GM19468 (cell line): ENCODE measurements around the gene CDKN2B-AS1.

ENCODE experiments used
- ATAC-seq: cut with Tn5 transposase; IDR thresholded peaks from one replicate; pipeline ENCODE4 v1.9.1; 2021; ENCODE audit warnings: mild to moderate bottlenecking, moderate library complexity, moderate number of reproducible peaks; ENCODE audit not compliant: unreplicated experiment; ENCODE audit errors: extremely low read depth

Gene CDKN2B-AS1

GRCh38 chr9:22143799-22144625 is 149.4 kb downstream of the CDKN2B-AS1 start:
- ATAC-seq, result no peak

- no peak for ATAC-seq
These were observed 152.0 kb downstream of the CDKN2B-AS1 start for GRCh38 chr9:22146604-22147003.

GRCh38 chr9:22147813-22148527 is 153.4 kb downstream of the CDKN2B-AS1 start:
- no peak for ATAC-seq

GRCh38 chr9:22148528-22148875 is 153.9 kb downstream of the CDKN2B-AS1 start:
- ATAC-seq, result no peak

- ATAC-seq, result no peak
These were observed 154.5 kb downstream of the CDKN2B-AS1 start for GRCh38 chr9:22148876-22149637.

- ATAC-seq, result no peak
These were observed 159.5 kb downstream of the CDKN2B-AS1 start for GRCh38 chr9:22154064-22154463.

GRCh38 chr9:22156586-22156985 is 162.0 kb downstream of the CDKN2B-AS1 start:
- ATAC-seq, result no peak

GRCh38 chr9:22157276-22157675 is 162.7 kb downstream of the CDKN2B-AS1 start:
- ATAC-seq, result no peak

- no peak for ATAC-seq
These were observed 163.2 kb downstream of the CDKN2B-AS1 start for GRCh38 chr9:22157828-22158227.

GRCh38 chr9:22158271-22158670 is 163.7 kb downstream of the CDKN2B-AS1 start:
- ATAC-seq, result no peak

- ATAC-seq, result no peak
These were observed 164.3 kb downstream of the CDKN2B-AS1 start for GRCh38 chr9:22158927-22159346.

- no peak for ATAC-seq
These were observed 165.0 kb downstream of the CDKN2B-AS1 start for GRCh38 chr9:22159586-22159985.

- no peak for ATAC-seq
These were observed 165.6 kb downstream of the CDKN2B-AS1 start for GRCh38 chr9:22160221-22160620.

- ATAC-seq, result no peak
These were observed 170.6 kb downstream of the CDKN2B-AS1 start for GRCh38 chr9:22165144-22165543.

GRCh38 chr9:22169243-22169642 is 174.7 kb downstream of the CDKN2B-AS1 start:
- no peak for ATAC-seq

GRCh38 chr9:22169727-22170503 is 175.3 kb downstream of the CDKN2B-AS1 start:
- no peak for ATAC-seq
